ENCODE results near the gene MBD3. TPM values are rescaled to one million over a fixed set of nuclear protein-coding genes. Genes with fewer than 3 reads are reported as not detected.

Gene MBD3
- total RNA-seq, 1 donor from 2014 or later: 71.9 TPM

GRCh38 chr19:1575323-1576241 lies 17.1 kb downstream of the MBD3 start:
- Histone ChIP-seq H3K9ac (ENCODE audit: low read length) (no peak overlapping the region), H3K79me2 (ENCODE audit: insufficient read depth, low read length) (no peaks in the 10 kb centered on the region), H3K27me3 (ENCODE audit: insufficient read depth, low read length) (no peaks in the 10 kb centered on the region), H3K4me1 (ENCODE audit: insufficient read depth, low read length) (no peaks in the 10 kb centered on the region), H3K27ac (ENCODE audit: low read depth, low read length) (no peak overlapping the region), H3K9me3 (ENCODE audit: insufficient read depth, low read depth, low read length) (no peaks in the 10 kb centered on the region), H4K20me1 (ENCODE audit: insufficient read depth, low read length) (peaks cover 11% of the 10 kb centered on the region), H2AFZ (ENCODE audit: low read depth, low read length) (no peak overlapping the region), H3K4me3 (ENCODE audit: insufficient read depth, low read depth, low read length) (no peak overlapping the region), H3K36me3 (ENCODE audit: insufficient read depth, low read length) (peaks cover under 1% of the 10 kb centered on the region), H3K4me2 (ENCODE audit: low read length) (no peak overlapping the region)
- no peak for FAIRE-seq
- Mint-ChIP-seq H3K36me3 (ENCODE audit: low read depth, unreplicated experiment) (peaks cover 8% of the 10 kb centered on the region), H3K27ac (ENCODE audit: unreplicated experiment) (no peak overlapping the region), H3K27me3 (ENCODE audit: low read depth, unreplicated experiment) (no peaks in the 10 kb centered on the region), H3K9me3 (ENCODE audit: unreplicated experiment) (no peaks in the 10 kb centered on the region), H3K4me1 (ENCODE audit: low read depth, unreplicated experiment) (no peaks in the 10 kb centered on the region), H3K4me3 (ENCODE audit: unreplicated experiment) (no peak overlapping the region)
- TF ChIP-seq EZH2 (IDR thresholded peaks at IDR 0.05; ENCODE audit: insufficient read depth, low read length) (no peak), CTCF (IDR thresholded peaks at IDR 0.05; ENCODE audit: insufficient read depth, low read depth, low read length) (no peak)
- DNase-seq (ENCODE audit: low read depth): no peak

DNA sequence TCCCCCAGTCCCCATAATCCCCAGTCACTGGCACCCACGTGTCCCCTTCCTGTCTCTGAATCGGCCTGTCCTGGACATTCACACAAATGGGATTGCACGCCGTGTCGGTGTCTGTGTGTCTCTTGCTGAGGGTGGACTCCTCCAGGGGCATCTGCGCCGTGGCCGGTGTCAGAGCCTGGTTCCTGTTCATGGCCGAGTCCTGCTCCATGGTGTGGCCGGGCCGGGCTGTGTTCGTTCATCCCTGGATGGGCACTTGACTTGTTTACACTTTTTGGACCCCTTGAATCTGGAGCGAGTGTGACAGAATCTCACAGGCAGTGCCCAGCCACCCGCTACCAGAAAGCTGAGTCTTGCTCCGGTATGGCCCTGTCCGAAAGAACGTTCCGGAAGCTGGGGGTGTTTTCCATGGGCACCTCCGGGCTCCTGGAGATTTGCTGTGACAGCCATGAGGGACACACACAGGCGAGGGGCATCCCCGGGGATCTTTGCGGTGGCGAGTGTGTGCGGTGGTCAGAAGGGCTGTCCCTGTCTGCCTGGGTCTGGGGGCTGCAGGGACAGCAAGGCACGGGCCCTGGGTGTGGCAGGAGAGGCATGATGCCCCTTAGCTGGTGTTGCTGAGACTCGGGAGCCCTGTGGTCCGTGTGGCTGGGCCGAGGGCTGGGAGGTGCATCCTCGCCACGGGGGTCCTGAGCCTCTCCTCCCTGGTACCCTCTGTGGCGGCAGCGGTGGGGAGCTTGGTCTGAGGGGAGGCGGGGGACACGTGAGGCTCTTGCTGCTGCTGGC lies 18.1 kb downstream of the MBD3 start:
- no peak for TF ChIP-seq CTCF (IDR thresholded peaks at IDR 0.05; ENCODE audit: insufficient read depth, low read depth, low read length)
- H3K9ac ChIP-seq (ENCODE audit: low read length): no peak overlapping the region
- H3K36me3 Mint-ChIP-seq (ENCODE audit: low read depth, unreplicated experiment): peaks cover 6% of the 10 kb centered on the region
- H3K4me3 ChIP-seq (ENCODE audit: insufficient read depth, low read depth, low read length): no peak overlapping the region
- H3K79me2 ChIP-seq (ENCODE audit: insufficient read depth, low read length): no peaks in the 10 kb centered on the region
- H4K20me1 ChIP-seq (ENCODE audit: insufficient read depth, low read length): peaks cover 11% of the 10 kb centered on the region
- no peaks in the 10 kb centered on the region for H3K4me1 ChIP-seq (ENCODE audit: insufficient read depth, low read length)
- H3K4me3 Mint-ChIP-seq (ENCODE audit: unreplicated experiment): no peak overlapping the region
- no peak overlapping the region for H3K27ac Mint-ChIP-seq (ENCODE audit: unreplicated experiment)
- H3K27me3 ChIP-seq (ENCODE audit: insufficient read depth, low read length): no peaks in the 10 kb centered on the region
- no peak overlapping the region for H3K4me2 ChIP-seq (ENCODE audit: low read length)
- no peaks in the 10 kb centered on the region for H3K9me3 Mint-ChIP-seq (ENCODE audit: unreplicated experiment)
- H3K9me3 ChIP-seq (ENCODE audit: insufficient read depth, low read depth, low read length): no peaks in the 10 kb centered on the region
- no peak for DNase-seq (ENCODE audit: low read depth)
- H3K27me3 Mint-ChIP-seq (ENCODE audit: low read depth, unreplicated experiment): peaks cover 5% of the 10 kb centered on the region
- no peak for FAIRE-seq
- no peaks in the 10 kb centered on the region for H3K36me3 ChIP-seq (ENCODE audit: insufficient read depth, low read length)
- H3K4me1 Mint-ChIP-seq (ENCODE audit: low read depth, unreplicated experiment): no peaks in the 10 kb centered on the region
- H2AFZ ChIP-seq (ENCODE audit: low read depth, low read length): no peak overlapping the region
- H3K27ac ChIP-seq (ENCODE audit: low read depth, low read length): no peak overlapping the region

All from astrocyte (in vitro differentiated cells and primary cell).